HepG2 (cell line): ENCODE measurements around the gene RASSF8. TPM values are rescaled to one million over a fixed set of nuclear protein-coding genes. Genes with fewer than 3 reads are reported as not detected.

Source experiments
- EED ChIP-seq: sonication (generic); formaldehyde crosslinking; IDR thresholded peaks from 2 replicates; pipeline ENCODE4 v1.5.0; 2020; ENCODE audit warnings: mild to moderate bottlenecking, missing genetic modification reagents
- ELF4 ChIP-seq: sonication (generic); formaldehyde crosslinking; IDR thresholded peaks from 2 replicates; pipeline ENCODE4 v1.5.0; 2020; ENCODE audit warnings: missing genetic modification reagents, mild to moderate bottlenecking, moderate library complexity, borderline replicate concordance
- HOXD1 ChIP-seq: sonication (generic); formaldehyde crosslinking; IDR thresholded peaks from 2 replicates; pipeline ENCODE4 v1.5.0; 2020; ENCODE audit warnings: missing genetic modification reagents
- MEIS2 ChIP-seq: sonication (generic); formaldehyde crosslinking; IDR thresholded peaks from 2 replicates; pipeline ENCODE4 v1.9.0; 2021; ENCODE audit warnings: mild to moderate bottlenecking, missing genetic modification reagents
- NR2F6 ChIP-seq, 2 experiments: IDR thresholded peaks; 2 replicates each; pipeline ENCODE4 v1.6.1; 2016; ENCODE audit warnings: antibody characterized with exemption in 1 of 2, mild to moderate bottlenecking in 1 of 2
- RBM22 ChIP-seq: fragments of 200-400 bp; formaldehyde crosslinking; optimal IDR thresholded peaks from 2 replicates; pipeline ENCODE3; 2017; ENCODE audit warnings: mild to moderate bottlenecking, low read length, moderate library complexity
- RELA ChIP-seq: sonication (generic); formaldehyde crosslinking; IDR thresholded peaks from 2 replicates; pipeline ENCODE4 v1.4.0; 2020; ENCODE audit warnings: missing genetic modification reagents
- REXO4 ChIP-seq: sonication (generic); formaldehyde crosslinking; IDR thresholded peaks from 2 replicates; pipeline ENCODE4 v1.8.0; 2022; ENCODE audit warnings: missing genetic modification reagents, mild to moderate bottlenecking, borderline replicate concordance
- SMAD1 ChIP-seq: sonication (generic); formaldehyde crosslinking; IDR thresholded peaks from 2 replicates; pipeline ENCODE4 v1.4.0; 2020; ENCODE audit warnings: missing genetic modification reagents, low read depth, mild to moderate bottlenecking, borderline replicate concordance
- SMARCC2 ChIP-seq: fragments of 450-650 bp; IDR thresholded peaks from 2 replicates; pipeline ENCODE4 v1.6.1; 2017; ENCODE audit warnings: antibody characterized with exemption, mild to moderate bottlenecking
- TGIF2 ChIP-seq: IDR thresholded peaks from 2 replicates; pipeline ENCODE4 v1.6.1; 2016; ENCODE audit warnings: control low read depth, missing compliant biosample characterization
- THRA ChIP-seq: sonication (generic); formaldehyde crosslinking; IDR thresholded peaks from 2 replicates; pipeline ENCODE4 v1.4.0; 2020; ENCODE audit warnings: missing genetic modification reagents, borderline replicate concordance
- ZMYM4 ChIP-seq: sonication (generic); formaldehyde crosslinking; IDR thresholded peaks from 2 replicates; pipeline ENCODE4 v1.8.1; 2023; ENCODE audit warnings: mild to moderate bottlenecking, missing genetic modification reagents
- ZNF260 ChIP-seq: sonication (generic); formaldehyde crosslinking; IDR thresholded peaks from 2 replicates; pipeline ENCODE4 v1.4.0; 2020; ENCODE audit warnings: missing genetic modification reagents, low read depth, mild to moderate bottlenecking, borderline replicate concordance
- ZNF724P ChIP-seq: sonication (generic); formaldehyde crosslinking; IDR thresholded peaks from 2 replicates; pipeline ENCODE4 v1.8.0; 2022; ENCODE audit warnings: missing genetic modification reagents, borderline replicate concordance
- ZNF781 ChIP-seq: sonication (generic); formaldehyde crosslinking; IDR thresholded peaks from 2 replicates; pipeline ENCODE4 v1.5.1; 2020; ENCODE audit warnings: borderline replicate concordance, mild to moderate bottlenecking, missing genetic modification reagents; ENCODE audit errors: not compliant biosample characterization
- ZNF878 ChIP-seq: sonication (generic); formaldehyde crosslinking; IDR thresholded peaks from 2 replicates; pipeline ENCODE4 v1.8.1; 2023; ENCODE audit warnings: mild to moderate bottlenecking, missing genetic modification reagents, moderate library complexity
- polyA plus RNA-seq, 8 experiments: library from polyadenylated mRNA; depleted of rRNA in 3 of 8; stranded (reverse) in 7 of 8; unstranded in 1 of 8; fragments of >200 nt; fragmentation: Illumina TruSeq in 4 of 8; extraction: Trizol in 4 of 8; gene quantifications; 2 replicates each; pipeline versions ENCODE4 v1.2.1 to v1.2.3, GENCODE V29; 2011 to 2016; ENCODE audit warnings: low read depth in 4 of 8, missing spikeins in 1 of 8, mixed read lengths in 1 of 8; ENCODE audit not compliant: insufficient read depth in 1 of 8
- total RNA-seq, 5 experiments: library from RNA; depleted of rRNA; stranded (reverse); fragments of >200 nt; fragmentation: Illumina TruSeq; extraction: Trizol; gene quantifications; 2 replicates each; pipeline ENCODE4 v1.2.3, GENCODE V29; 2016; ENCODE audit warnings: low read depth in 1 of 5
- TF ChIP-seq, protein P1 (sequence below): sonication (generic); formaldehyde crosslinking; IDR thresholded peaks from 2 replicates; pipeline ENCODE4 v1.5.0; 2020; ENCODE audit warnings: missing genetic modification reagents
- TF ChIP-seq, protein P2 (sequence below): sonication (generic); formaldehyde crosslinking; IDR thresholded peaks from 2 replicates; pipeline ENCODE4 v1.4.0; 2020; ENCODE audit warnings: low read depth, missing genetic modification reagents
- TF ChIP-seq, protein P3 (sequence below): sonication (generic); formaldehyde crosslinking; IDR thresholded peaks from 2 replicates; pipeline ENCODE4 v1.4.0; 2020; ENCODE audit warnings: mild to moderate bottlenecking, missing genetic modification reagents

Gene RASSF8
- total and polyA plus RNA-seq, 2 of the 13 experiments (the other 11 are each of a cell fraction or from before 2014, with no cell fraction given): 0.82 to 9.2 TPM

DNA sequence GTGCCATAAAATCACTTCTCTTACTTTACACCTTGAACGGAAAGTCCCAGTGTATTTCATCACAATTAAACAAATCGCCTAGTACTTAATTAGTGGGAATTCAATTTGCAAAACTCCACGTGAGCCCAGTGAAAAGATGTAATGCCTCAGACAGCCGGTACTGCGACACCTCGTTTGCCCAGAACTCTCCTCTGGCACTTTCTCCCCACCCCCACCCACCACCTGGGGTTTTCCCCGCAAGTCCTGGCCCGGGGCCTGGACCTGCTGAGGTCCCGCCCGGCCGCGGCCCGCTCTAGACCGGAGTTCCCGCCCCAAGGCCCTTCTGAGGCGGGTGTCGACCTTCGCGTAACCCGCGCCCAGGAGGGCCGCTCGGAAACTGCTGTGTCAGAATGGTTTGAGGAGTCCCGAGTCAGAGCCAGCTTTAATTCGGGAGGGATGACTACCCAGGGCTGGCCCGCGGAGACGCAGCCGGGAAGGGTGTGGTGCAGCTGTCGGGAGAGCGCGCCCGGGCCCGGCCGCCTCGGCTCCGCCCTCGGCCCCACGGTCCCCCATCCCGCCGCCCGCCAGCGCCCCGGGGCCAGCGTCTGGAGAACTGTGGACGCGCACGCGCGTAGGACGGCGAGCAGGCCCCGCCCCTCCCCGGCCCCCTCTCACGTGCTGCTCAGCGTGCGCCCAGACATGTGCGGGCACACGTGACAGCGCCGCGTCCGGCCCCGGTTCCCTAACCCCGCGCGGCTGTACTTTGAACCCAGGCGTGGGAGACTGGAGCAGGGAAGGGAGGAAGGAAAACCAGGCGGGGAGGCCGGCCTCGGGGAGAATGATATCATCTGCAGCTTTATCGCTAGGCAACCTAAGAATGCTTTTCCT, 155.6 kb downstream of the RASSF8 start (continued):
- TF ChIP-seq, protein P1, sequence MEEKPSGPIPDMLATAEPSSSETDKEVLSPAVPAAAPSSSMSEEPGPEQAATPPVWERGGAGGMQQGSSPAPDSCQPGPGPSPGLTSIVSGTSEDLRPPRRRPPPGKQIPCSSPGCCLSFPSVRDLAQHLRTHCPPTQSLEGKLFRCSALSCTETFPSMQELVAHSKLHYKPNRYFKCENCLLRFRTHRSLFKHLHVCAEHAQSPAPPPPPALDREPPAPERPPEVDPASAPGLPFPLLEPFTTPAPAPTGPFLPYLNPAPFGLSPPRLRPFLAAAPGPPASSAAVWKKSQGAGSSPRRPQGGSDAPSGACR (CRISPR knock-in tag): peak; percentile 42; the same call in 1 of the 2 replicates
- TF ChIP-seq THRA (no peak), MEIS2 (peak; percentile 72; the same call in 1 of the 2 replicates), ZNF260 (CRISPR knock-in tag) (no peak), ELF4 (CRISPR knock-in tag) (no peak), ZMYM4 (CRISPR knock-in tag) (peak; percentile 96), RELA (CRISPR knock-in tag) (no peak), ZNF781 (CRISPR knock-in tag) (peak; percentile 84), ZNF724P (CRISPR knock-in tag) (no peak), ZNF878 (CRISPR knock-in tag) (peak; percentile 97), RBM22 (no peak), SMARCC2 (no peak), SMAD1 (CRISPR knock-in tag) (no peak), REXO4 (CRISPR knock-in tag) (no peak), NR2F6 (IDR thresholded peaks at IDR 0.05) (no peak), NR2F6 (CRISPR knock-in tag; IDR thresholded peaks at IDR 0.05) (peak; percentile 48), HOXD1 (no peak), TGIF2 (peak; percentile 80; the same call in 1 of the 2 replicates), EED (CRISPR knock-in tag) (no peak)
- TF ChIP-seq, protein P2, sequence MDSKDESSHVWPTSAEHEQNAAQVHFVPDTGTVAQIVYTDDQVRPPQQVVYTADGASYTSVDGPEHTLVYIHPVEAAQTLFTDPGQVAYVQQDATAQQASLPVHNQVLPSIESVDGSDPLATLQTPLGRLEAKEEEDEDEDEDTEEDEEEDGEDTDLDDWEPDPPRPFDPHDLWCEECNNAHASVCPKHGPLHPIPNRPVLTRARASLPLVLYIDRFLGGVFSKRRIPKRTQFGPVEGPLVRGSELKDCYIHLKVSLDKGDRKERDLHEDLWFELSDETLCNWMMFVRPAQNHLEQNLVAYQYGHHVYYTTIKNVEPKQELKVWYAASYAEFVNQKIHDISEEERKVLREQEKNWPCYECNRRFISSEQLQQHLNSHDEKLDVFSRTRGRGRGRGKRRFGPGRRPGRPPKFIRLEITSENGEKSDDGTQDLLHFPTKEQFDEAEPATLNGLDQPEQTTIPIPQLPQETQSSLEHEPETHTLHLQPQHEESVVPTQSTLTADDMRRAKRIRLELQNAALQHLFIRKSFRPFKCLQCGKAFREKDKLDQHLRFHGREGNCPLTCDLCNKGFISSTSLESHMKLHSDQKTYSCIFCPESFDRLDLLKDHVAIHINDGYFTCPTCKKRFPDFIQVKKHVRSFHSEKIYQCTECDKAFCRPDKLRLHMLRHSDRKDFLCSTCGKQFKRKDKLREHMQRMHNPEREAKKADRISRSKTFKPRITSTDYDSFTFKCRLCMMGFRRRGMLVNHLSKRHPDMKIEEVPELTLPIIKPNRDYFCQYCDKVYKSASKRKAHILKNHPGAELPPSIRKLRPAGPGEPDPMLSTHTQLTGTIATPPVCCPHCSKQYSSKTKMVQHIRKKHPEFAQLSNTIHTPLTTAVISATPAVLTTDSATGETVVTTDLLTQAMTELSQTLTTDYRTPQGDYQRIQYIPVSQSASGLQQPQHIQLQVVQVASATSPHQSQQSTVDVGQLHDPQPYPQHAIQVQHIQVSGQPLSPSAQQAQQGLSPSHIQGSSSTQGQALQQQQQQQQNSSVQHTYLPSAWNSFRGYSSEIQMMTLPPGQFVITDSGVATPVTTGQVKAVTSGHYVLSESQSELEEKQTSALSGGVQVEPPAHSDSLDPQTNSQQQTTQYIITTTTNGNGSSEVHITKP (CRISPR knock-in tag): peak; percentile 42; the same call in 1 of the 2 replicates
- TF ChIP-seq, protein P3, sequence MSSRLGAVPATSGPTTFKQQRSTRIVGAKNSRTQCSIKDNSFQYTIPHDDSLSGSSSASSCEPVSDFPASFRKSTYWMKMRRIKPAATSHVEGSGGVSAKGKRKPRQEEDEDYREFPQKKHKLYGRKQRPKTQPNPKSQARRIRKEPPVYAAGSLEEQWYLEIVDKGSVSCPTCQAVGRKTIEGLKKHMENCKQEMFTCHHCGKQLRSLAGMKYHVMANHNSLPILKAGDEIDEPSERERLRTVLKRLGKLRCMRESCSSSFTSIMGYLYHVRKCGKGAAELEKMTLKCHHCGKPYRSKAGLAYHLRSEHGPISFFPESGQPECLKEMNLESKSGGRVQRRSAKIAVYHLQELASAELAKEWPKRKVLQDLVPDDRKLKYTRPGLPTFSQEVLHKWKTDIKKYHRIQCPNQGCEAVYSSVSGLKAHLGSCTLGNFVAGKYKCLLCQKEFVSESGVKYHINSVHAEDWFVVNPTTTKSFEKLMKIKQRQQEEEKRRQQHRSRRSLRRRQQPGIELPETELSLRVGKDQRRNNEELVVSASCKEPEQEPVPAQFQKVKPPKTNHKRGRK: no peak
